ENCODE data around the gene HOXB6.
A peak's percentile ranks its signal among the peaks of the same experiment; 100 is the strongest.

The HOXB6 gene

DNA sequence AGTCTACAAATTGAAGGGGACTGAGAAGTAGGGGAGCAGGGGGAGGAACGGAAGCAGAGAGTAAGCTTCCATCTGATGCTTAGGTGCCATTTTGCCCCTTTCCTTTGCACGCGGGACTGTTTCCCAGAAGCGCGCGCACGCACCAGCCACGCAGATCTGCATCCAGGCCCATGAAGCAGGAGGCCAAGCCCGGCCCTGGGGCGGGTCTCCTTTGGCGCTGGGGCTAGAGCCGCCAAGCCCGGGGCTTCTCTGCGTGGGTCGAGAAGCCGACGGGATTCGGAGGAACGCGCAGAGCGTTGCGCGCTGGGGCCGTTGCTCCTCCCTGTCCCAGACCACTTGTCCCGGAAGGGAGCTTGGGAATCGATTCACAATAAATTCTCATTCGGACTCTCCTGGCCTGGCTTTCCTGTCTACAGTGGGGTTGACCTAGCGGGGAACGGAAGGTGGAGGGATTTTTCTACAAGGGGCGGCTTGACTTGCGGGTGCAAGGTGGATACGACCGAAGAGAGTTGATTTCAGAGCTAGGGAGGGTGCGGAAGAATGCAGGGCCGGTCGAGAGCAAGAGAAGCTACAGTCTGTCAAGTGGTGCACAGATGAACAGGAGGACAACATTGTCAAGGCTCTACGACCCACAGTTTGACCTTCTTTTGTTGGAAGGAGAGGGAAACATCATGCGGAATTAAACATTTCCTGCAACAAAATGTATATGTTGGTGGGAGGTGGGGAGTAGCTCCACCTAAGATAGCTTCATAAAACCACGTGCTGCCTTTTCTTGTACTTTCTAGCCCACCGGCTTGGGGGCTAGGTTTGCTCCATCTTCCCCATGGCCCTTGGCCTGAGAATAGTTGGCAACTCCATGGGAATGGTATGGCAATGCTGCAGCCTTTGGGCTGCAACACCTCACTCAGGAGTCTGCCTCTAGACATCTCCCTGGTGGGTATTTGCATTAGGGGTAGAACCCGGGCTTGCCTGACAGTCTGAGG, 16.9 kb upstream of the HOXB6 start:
- DNase-seq (ENCODE audit: low spot score), result no peak

DNA sequence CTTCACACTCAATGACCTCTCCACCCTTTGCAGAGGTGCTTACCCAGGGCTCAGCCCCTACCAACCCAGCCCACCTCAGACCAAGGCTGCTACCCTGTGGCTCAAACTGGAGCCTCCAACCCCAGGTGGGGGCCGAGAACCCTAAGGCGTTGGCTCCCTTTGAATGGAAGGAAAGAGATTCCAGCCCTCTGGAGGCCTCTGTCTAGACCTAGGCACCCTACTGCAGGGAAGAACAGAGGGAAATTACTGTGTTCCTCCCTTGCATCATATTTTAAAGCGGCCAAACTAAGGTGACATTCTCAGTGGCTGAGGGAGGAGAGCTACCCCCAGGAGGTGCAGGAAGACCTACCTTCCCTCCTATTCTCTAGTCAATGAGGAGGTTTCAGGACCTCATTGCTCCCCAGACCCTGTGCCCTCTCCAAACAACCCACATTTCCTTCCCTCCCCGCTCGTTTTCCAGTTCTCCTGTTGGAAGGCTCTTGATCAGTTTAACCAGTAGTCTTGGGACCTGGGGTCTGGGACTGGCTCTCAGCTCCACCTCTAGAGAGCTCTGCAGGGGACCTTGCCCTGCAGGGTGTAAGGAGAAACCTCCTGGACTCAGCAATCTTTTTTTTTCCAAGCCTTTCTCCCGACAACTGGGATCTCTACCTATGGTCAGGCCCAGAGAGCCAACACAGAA, 15.8 kb upstream of the HOXB6 start:
- no peak for DNase-seq (ENCODE audit: low spot score)

DNA sequence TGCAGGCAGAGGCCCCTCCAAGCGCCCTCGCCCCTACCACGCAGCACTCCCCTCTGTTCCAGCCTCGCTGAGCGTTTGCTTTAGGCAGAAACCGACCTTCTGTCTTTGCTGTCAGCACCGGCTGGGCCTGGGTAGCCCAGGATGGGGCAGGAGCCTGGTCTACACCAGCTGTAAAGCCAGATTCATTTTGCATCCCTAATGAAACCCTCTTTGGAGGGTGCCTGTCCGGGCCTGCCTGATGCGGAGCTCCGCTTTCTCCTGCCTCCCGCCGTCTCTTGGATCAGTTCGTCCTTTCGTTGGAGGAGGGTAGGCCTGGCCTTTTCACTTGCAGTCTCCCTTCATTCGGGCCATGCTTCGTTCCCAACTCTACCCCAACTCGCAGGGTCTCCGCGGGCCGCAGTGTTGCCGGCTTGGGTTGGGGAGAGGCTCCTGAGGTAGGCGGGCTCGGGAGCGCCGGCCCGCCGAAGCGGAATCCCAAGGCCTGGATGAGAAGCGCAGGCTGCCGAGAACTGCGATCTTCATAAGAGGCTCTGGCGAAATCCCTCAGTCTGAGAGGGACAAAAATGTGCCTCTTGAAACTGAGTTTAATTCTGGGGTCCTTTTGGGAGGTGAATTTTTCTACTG, 15.2 kb upstream of the HOXB6 start:
- DNase-seq (ENCODE audit: low spot score), result no peak

DNA sequence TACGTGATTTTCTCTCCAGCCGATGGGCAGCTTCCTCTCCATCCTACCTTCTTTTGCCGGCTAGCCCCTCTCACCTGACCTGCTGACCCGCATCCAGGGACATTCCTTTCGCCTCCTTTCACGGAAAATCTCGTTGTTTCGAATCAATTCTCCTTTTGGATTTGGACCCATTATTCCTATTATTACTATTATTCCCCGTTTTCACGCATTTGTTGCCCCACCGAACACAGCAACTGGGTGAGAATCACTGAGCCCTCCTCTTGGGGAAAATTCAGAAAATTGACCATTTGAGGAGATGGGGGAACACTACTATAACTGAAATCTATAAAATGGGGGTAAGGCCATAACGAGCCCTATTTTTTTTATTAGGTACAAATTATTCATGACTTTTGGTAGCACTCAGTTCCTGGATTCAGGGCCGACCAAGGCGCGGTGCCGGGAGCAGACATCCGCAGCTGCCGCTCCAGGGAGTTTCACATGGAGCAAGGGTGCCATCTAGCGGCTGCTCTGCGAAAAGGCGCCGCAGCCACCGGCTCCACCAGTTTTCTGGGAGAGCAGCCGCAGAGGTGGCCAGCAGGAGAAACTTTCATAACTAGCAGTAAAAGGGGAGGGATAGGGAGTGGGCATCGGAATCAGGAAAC, 13.6 kb upstream of the HOXB6 start:
- peak; percentile 99 for DNase-seq (ENCODE audit: low spot score)

DNA sequence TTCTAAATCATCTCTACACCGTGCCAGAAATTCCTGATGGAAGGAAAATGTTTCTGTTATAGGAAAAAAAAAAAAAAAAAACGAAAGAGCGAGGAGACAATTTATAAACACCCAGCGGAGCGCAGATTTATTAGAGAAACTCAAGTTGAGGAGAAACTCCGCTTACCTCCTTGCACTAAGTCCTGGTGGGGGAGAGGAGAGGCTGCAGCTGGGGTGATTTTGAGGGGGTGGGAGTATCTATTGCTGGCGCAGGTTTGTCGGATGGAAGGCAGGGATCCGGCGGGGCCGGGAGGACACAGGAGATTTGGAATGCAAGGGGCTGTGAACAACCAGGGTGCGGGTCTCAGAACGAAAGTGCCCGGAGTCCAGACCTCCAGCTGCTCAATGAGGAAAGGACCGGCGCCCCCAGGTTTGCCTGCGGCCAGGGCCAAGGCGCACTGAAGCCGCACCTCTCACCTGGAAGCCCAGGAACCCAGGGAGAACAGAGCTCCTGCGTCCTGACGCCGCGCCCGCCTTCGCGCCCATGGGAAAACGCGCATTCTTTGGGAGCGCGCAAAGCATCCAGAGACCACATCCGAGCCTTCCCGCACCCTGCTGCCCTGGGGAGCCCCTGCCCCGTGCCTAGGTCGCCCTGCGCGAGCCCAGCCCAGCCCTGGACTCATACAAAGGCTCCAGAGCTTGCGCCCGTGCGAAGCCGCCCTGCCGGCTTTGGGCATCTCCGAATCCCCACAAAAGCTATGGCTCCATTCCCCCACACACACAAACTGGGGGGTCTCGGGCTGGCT, 12.9 kb upstream of the HOXB6 start:
- DNase-seq (ENCODE audit: low spot score), result no peak

DNA sequence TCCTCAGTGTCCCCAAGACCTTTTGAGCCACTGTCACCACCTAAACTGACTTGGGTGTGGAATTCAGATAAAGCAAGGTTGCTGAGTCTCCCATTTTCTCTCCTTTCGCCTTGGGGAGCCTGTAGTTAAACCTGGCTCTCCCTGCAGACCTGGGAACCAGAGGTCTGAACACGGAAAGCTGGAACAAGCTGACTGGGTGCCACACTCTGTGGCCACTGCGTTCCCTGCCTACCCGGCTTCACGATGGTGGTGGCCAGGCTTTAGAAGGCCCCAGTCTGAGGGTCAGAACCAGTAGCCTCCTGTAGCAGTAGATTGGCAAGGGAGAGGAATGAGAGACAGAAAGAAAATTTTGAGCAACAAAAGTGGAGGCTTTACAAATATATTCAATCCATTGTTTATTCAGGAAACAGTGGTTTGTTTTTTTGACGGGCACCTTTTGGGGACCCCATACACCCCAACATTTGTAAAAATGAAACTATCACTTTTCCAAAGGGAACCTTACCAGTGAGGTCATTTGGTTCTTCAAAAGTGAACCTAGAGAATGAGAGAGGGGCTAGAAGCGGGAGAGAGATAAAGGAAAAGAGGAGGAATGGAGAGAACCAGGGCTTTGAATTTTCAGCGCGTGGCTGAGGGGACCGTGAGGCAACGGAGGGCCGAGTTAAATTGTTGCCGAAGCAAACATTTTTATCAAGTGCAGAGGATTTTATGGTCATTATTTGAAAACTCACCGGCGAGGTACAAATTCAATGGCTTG, 12.1 kb upstream of the HOXB6 start:
- no peak for DNase-seq (ENCODE audit: low spot score)

DNA sequence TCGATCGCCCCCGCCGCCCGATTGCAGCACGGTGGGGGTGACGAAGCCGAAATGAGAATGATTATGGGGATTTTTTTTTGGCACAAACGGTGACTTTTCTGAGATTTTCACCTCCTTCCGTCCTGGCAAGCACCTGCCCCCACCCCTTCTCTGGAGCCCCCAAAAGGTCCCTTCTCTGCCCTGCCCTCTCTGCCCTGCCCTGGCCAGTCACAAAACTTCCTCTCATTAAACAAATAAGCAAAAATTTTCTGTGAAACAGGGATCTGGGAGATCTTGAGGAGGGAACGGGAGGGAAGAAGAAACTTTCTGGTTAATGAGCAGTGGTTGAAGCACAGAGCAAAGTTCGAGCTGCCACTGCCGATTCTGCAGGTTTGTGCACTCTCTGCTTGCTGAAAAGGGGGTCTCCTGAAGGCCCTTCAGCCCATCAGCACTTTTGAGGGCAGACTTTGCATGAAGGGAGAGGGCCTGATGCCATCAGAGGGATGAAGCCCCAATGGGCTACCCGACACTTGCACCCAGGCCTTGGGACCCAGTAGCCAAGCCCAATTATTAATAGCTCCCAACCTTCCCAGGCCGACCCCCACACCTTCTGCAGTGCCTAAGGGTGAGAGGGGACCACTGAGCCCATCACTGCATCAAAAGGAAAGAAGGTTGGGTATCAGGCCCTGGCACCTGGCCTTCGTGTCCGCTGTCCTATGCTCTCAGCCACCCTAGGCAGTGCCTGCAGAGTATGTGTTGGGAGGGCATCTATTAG, 11.4 kb upstream of the HOXB6 start:
- DNase-seq (ENCODE audit: low spot score), result no peak

DNA sequence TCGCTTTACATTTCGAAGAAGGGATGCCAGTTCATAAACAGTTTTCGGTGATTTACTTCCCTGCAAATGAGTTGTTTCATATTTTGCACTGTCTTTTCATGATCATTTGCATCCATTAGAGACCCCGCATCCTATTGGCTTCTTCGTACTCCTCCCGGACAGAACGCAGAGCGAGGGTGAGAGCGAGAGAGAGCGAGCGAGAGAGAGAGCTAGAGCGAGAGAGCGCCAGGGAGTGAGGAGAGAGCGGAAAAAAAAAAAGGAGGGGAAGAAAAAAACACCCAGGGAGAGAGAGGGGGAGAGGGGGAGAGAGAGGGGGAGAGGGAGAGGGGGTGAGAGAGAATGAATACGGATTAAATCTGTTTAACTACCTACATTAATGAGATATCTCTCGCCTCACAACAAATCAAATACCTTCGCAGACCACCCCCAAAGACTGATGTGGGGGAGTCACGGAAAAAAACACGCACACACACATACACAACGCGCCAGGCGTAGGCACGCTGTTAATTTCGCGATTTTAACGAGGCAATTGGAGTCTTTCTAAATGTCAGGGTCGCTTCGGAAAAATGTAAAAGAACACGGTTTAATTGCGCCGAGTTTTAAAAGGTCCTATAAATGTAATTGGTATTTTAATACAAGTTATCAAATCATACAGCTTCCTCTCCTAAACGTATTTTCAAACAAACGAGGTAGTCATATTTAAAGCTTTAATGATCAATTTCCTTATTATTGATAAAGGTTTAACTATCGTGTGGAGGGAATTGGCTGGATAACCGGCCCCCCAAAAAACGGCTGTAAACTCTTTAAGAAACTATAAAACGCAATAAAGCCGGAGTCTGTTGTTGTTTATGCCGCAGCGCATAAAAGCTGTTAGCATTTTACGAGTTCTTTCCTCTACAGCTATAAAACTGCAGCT, 10.5 kb upstream of the HOXB6 start, which contains the start of gene HOXB8:
Gene HOXB8 (minus strand): TSS at position 246 of the 916 bp plus-strand sequence. CDS start 588 bp downstream, outside the sequence.
- DNase-seq (ENCODE audit: low spot score), result no peak

DNA sequence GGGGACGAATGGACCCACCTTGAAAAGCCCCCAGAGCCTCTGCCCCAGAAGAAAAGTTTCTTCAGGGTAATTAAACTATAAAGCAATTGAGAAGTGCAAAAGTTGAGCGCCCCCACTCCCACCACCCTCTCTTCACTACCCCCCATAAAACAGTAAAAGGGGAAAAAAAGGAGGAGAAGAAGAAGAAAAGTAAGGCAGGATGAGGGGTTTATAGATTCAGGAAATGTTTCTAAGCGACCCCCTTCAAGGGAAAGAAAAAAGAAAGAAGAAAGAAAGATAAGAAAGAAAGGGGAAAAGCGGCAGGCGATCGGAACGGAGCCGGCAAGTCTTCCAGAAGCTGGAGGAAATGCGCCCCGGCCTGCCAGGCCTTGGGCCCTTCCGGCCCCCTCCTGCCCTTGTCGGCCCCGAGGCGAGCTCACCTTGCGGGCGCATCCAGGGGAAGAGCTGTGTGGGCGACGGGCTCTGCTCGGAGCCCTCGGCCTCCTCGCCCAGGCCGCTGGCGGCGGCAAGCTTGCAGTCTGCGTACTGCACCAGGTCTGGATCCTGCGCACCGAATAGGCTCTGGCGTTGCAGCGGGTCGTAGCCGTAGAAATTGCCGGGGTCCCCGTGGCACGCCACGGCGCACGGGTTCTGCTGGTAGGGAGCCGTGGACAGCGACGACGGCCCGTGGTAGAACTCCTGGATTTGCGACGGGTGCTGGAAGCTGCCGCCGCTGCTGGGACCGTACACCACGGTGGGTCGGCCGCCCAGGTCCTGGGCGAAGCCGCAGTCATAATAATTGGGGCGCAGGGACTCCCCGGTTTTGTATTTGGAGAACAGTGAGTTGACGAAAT, 9.3 kb upstream of the HOXB6 start:
- no peak for DNase-seq (ENCODE audit: low spot score)

DNA sequence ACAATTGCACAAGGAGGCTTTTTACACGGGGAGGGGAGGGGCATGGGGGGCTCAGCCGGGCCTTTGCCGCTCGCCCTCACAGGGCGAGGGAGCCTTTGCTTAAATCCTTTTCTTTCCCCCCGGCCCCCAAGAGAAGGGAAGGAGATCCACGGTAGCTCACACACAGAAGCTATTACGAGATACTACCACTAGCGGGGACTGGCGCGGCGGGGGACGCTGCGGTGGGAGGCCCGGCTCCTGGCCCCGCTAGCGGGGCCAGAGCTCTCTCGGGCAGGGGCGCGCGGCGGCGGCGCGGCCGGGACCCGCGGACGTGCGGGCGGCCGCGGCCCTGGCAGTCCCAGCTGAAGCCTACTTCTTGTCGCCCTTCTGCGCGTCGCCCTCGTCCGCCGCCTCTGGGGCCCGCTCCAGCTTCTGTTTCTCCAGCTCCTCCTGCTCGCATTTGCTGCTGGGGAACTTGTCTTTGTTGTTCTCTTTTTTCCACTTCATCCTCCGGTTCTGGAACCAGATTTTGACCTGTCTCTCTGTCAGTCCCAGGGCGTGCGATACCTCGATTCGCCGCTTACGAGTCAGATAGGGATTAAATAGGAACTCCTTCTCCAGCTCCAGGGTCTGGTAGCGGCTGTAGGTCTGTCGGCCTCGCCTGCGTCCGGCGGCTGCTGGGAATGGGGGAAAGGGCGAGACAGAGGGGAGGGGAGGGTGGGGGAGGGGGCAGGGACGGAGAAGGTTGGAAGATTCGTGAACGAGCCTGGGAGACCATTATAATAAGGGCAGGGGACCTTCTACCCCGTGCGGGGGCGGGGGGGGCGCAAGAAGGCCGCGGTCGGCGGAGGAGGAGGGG, 8.3 kb upstream of the HOXB6 start:
- peak; percentile 61 for DNase-seq (ENCODE audit: low spot score)

DNA sequence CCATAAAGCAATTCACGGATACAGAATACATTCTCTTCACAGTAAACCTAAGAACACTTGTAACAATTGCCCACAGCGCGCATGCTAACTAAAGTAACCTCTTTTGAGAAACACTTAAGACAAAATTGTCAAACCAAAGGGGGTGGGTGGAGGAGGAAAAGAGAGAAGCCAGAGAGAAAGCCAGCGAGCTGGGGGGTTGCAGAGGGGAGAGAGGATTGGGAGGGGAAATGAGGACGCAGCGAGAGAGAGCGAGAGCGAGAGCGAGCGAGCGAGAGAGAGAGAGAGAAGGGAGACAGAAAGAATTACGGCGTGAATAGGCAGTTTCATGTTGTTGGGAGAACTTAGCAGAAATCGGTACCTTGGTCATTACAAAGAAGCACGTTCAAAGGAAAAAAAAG, 7.7 kb upstream of the HOXB6 start:
- no peak for DNase-seq (ENCODE audit: low spot score)

DNA sequence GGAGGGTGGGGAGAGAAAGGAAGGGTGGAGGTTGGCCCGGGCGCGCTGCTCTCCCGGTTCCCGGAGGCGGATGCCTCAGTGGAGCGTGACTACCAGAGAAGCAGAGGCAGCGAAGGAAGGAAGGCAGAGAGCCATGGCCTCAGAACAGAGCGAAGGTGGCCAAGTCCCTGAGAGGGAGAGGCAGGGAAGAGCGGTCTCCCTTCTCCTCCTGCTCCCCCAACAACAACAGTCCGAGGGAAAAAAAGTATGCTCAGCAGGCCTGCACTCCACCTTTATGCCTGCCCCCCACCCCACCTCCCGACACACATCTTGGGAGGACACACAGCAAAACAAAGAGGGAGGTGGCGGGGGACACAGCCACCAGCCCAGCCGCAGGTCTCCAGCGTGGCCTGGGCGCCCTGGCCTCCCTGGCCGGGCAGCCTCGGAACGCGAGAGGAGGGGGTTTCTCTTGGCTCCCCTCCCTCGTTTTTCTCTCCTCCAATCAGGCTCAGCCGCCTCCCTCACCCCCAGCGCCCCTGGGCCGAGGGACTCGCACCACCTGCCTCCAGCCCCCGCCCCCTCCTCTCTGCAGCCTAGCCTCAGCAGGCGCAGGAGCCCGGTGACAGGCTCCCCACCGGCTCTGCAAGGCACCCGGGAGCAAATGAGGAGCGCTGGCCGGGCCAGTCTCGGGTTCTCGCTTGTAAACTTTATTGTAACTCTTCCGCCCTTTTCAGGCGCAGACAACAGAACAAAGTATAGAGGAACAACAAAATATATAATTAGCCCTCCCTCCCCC, 7.1 kb upstream of the HOXB6 start:
- DNase-seq (ENCODE audit: low spot score), result no peak

DNA sequence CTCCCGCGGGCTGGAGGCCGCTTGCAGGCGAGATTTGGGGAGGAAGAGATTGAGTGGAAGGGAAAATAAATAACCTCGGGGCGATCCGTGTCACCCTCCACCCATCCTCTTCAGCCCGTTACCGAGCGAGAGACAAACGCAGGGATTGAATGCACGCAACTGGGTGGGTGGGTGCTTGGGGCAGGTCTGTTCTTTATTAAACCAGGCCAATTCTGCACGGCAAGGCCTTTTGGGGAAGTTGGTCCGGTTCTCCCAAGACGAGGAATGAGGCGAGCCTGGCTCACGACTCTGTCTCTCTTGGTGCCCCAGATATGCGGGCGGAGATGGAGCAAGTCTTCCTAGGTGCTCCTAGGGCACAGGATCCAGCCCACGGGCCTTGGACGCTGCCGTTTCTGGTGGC, 6.4 kb upstream of the HOXB6 start:
- DNase-seq (ENCODE audit: low spot score), result no peak

DNA sequence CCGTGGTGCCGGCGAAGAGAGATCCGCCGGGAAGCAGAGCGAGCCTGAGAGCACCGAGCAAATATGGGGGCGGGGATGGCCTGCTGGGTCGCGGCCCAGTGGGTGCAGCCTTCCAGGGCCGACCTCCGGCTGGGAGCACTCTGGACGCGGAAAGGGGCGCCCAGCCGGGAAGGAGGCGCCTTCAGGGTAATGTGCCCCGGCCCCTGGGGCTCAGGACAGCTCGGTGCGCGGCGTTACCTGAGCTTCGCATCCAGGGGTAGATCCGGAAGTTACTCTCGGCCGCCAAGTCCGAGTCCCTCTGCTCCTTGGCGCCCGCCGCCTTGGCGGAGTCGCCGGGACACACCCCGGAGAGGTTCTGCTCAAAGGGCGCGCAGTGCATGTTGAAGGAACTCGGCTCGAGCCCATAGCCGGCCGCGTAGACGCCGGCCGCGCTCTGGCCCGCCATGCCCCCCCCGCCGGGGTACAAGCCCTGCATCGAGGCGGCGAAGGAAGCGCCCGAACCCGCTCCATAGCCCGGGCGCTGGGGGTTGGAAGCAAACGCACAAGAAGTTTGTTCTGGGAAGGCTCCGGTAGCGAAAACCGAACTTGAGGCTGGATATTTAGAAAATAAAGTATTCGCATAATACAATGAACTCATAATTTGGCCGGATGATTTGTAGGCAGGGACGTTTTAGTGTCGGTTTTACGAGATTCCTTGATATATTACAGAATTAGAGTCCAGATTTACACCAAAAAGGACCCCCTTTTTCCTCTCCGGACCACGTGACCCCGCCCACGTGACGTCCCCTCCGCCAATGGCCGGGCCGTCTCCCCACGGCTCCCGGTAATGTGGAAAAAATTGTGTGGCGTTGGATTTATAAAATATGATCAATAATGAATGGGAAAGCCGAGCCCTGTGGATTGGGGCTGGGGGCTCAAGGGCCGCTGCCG, 5.8 kb upstream of the HOXB6 start, which contains the start of gene HOXB7:
Gene HOXB7 (minus strand): TSS at position 736 of the 930 bp plus-strand sequence. CDS start 99 bp downstream, at position 637.
- DNase-seq (ENCODE audit: low spot score), result peak; percentile 58

DNA sequence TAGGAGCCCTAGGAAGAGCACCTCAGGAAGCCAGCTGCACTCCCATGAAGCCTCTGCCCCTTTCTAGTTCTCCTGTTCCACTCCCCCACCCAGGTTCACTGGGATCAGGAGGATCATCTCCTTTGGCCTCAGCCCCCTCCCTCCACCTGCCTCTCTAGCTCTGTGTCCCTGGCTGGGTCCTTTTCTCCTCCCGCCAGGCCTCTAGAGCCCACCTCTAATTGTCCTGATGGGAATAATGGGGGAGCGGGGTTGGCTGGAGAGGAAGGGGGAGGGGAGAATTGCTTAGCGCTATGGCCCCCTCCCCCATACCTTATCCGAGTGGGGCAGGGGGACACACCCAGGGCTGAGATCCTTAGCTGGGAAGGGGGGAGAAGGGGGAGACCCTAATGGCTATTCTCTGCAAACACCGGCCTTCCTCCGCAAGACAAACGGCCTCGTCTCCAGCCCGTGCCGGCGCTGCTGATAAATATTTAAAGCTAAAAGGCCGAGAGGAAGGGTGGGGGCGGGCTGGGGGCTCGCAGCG, 5.0 kb upstream of the HOXB6 start:
- DNase-seq (ENCODE audit: low spot score), result no peak
